ENCODE data around the gene LMNB1.

DNA sequence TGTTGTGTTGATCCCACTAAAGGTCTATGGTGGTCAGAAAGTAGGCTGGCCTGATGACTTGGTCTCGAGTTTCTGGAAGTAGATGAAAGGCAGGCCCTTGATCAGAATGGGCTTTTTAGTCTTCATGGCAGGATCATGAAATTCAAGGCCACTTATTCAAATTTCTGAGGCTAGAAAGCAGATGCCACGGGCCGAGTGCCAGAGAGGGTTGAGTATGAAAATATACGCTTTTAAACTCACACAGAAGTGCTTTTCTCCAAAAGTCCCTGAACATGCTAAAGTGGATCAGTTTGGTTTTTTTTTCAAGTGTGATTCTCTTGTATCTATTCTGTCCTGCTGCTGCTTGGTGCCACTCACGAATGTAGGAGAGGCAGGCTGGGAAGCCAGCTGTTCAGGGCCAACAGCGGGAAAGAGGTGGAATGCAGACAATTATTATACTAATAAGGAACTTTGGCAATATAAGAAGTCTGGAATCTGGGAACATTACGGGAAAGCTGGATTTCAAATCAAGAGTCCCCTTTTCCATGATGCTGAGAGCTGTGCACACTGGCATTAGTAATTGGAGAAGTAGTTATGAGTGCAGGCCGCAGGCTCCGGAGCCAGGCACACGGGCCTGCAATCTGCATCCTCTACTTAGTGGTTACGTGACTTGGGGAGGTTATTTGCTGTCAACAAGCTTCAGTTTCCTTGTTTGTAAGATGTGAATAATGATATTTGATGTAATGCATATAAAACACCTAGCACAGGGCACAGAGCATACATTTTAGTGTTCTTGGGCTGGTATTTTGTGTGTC is 95.8 kb downstream of the LMNB1 start:
- TF ChIP-seq, protein P1, sequence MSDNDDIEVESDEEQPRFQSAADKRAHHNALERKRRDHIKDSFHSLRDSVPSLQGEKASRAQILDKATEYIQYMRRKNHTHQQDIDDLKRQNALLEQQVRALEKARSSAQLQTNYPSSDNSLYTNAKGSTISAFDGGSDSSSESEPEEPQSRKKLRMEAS (IDR thresholded peaks at IDR 0.05): no peak
- TF ChIP-seq, protein P2, sequence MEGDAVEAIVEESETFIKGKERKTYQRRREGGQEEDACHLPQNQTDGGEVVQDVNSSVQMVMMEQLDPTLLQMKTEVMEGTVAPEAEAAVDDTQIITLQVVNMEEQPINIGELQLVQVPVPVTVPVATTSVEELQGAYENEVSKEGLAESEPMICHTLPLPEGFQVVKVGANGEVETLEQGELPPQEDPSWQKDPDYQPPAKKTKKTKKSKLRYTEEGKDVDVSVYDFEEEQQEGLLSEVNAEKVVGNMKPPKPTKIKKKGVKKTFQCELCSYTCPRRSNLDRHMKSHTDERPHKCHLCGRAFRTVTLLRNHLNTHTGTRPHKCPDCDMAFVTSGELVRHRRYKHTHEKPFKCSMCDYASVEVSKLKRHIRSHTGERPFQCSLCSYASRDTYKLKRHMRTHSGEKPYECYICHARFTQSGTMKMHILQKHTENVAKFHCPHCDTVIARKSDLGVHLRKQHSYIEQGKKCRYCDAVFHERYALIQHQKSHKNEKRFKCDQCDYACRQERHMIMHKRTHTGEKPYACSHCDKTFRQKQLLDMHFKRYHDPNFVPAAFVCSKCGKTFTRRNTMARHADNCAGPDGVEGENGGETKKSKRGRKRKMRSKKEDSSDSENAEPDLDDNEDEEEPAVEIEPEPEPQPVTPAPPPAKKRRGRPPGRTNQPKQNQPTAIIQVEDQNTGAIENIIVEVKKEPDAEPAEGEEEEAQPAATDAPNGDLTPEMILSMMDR (IDR thresholded peaks at IDR 0.05 in 2 of 3, conservative IDR thresholded peaks at IDR 0.05 in 1 of 3; ENCODE audit: borderline replicate concordance in 1 of 3, insufficient read depth in 1 of 3, low read depth in 2 of 3, low read length in 2 of 3): no peak
- no peak for TF ChIP-seq RAD21 (IDR thresholded peaks at IDR 0.05; ENCODE audit: low read depth)
- TF ChIP-seq EGR1 (IDR thresholded peaks at IDR 0.05; ENCODE audit: low read depth): no peak
- no peak for TF ChIP-seq POLR2AphosphoS5 (IDR thresholded peaks at IDR 0.05; ENCODE audit: low read depth, low read length)
- TF ChIP-seq CEBPB (IDR thresholded peaks at IDR 0.05; ENCODE audit: low read depth): no peak
- TF ChIP-seq EZH2phosphoT487 (IDR thresholded peaks at IDR 0.05; ENCODE audit: borderline replicate concordance): no peak
- TF ChIP-seq EZH2 (IDR thresholded peaks at IDR 0.05): no peak
- TF ChIP-seq POLR2A (IDR thresholded peaks at IDR 0.05; ENCODE audit: borderline replicate concordance, extremely low read depth, insufficient read depth, insufficient read length): no peak
- TF ChIP-seq YY1 (IDR thresholded peaks at IDR 0.05; ENCODE audit: extremely low read depth, insufficient replicate concordance, low read depth, low read length): no peak
- no peak for TF ChIP-seq ZFX (IDR thresholded peaks at IDR 0.05)
